GM12872 (cell line): ENCODE measurements around the gene INCA1.

Experiments used
- TF ChIP-seq, protein P1 (sequence below): IDR thresholded peaks from 3 replicates; pipeline ENCODE4 v1.5.1; 2011; ENCODE audit warnings: low read depth, mild to moderate bottlenecking, low read length, moderate library complexity; ENCODE audit not compliant: insufficient read depth

INCA1 gene

DNA sequence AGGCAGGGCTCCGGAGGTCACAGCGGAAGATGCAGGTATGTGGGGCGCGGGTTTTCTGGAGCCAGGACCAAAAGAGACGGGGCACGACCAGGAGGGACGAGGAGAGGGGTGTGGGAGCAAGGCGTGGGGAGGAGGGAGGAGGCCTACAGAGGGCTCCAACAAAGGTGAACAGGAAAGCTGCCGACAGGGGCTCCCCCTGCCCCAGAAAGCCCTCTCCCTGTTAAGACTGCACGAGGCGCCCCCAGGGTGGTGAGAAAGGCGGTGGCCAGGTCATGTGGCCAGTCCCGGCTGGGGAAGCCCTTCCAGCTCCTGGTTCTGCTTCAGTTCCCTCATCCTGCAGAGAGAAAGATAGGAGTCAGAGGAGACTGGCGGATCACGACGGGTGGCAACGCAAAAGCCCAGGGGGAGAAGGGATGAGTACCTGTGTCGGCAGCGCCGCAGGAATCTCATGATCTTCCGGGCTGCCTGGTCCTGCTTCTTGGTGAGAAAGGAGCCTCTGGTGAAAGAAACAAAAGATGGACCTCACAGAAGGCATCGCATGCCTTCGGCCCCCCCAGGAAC, 28.8 kb downstream of the INCA1 start:
- TF ChIP-seq, protein P1, sequence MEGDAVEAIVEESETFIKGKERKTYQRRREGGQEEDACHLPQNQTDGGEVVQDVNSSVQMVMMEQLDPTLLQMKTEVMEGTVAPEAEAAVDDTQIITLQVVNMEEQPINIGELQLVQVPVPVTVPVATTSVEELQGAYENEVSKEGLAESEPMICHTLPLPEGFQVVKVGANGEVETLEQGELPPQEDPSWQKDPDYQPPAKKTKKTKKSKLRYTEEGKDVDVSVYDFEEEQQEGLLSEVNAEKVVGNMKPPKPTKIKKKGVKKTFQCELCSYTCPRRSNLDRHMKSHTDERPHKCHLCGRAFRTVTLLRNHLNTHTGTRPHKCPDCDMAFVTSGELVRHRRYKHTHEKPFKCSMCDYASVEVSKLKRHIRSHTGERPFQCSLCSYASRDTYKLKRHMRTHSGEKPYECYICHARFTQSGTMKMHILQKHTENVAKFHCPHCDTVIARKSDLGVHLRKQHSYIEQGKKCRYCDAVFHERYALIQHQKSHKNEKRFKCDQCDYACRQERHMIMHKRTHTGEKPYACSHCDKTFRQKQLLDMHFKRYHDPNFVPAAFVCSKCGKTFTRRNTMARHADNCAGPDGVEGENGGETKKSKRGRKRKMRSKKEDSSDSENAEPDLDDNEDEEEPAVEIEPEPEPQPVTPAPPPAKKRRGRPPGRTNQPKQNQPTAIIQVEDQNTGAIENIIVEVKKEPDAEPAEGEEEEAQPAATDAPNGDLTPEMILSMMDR, result no peak

DNA sequence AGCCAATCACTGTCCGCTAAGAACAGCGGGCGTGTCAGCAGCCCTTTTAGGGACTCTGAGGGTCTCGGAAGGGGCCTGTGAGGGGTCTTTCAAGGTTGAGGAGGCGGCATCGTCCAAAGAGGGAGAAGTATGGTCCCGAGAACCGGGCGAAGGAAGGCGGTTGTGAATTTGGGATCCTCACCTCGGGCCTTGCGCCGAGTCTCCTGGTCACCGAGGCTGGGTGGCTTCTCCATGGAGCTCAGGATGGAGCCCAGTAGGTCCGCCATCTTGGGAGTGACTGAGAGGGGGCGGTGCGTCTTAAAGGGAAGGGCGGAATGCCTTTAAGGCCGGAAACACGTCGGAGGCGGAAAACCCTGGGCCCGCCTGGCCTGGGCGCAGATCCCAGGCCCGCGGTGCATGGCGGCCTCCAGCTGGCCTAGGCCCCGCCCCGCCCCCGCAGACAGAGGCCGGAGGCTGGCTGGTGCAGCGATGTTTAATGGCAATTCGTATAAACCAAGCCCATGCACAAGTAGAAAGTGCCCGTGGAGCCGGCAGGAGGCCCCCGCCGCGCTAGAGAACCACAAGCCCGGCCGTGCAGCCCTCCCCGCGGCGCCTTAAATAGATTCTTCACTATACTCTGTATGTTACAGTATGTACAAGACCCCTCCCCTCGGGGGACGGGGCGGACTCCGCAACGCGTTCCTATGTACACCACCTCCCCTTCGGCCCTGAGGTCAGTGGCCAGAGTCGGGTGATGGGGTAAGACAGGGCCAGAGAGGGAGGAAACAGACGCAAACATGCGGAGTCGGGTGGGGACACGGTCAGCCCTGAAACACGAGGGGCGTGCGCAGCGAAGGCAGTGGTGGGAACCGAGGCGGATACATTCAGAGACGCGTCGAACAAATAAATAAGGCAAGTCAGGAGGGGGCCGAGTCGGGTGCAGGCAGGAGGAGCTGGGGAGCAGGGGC, 29.5 kb downstream of the INCA1 start, which contains the start of gene SPAG7:
TSS of gene SPAG7 (minus strand) at position 279 of the 947 bp plus-strand sequence. CDS start at position 266, 13 bp downstream.
- TF ChIP-seq, protein P1, result no peak

- TF ChIP-seq, protein P1, result no peak
Observed at GRCh38 chr17:4966844-4967538, 30.3 kb downstream of the INCA1 start.

- TF ChIP-seq, protein P1, result no peak
Observed at GRCh38 chr17:4965311-4965986, 31.9 kb downstream of the INCA1 start.

DNA sequence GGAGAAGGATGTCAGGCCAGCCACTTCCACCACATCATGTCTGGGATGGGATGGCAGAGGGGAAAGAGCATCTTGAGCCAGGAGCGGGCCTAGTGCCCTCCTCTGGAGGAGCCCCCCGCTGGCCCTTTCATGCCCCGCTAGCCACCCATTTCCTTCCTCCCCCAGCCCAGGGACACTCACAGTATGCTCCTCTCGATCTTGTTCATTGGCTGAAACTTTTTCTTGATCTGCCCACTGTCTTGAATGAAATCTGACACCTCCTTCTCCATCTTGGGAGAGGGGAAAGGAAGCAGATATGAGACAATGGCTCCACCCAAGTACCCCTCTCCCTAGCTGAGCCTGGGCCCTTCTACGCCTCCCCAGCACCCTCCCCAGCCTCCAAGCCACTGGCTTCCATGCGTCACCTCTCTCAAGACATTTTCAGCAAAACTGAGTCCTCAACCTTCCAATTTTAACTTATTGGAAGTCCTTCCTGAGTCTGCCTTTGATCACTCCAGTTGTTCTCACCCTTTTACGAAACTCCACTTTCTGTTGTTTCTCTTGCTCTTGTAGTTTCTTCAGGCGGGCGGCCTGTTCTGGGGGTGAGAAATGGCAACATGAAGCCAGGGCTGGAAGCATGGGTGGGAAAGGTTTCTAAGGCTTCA, 36.9 kb downstream of the INCA1 start:
- TF ChIP-seq, protein P1, result no peak

- TF ChIP-seq, protein P1, result no peak
Observed at GRCh38 chr17:4959261-4959965, 37.9 kb downstream of the INCA1 start.
